ENCODE results near the gene GALNT6.

- TF ChIP-seq ZBTB8A (CRISPR knock-in tag; IDR thresholded peaks at IDR 0.05; ENCODE audit: borderline replicate concordance, low read depth), result no peak
- TF ChIP-seq, protein P1, sequence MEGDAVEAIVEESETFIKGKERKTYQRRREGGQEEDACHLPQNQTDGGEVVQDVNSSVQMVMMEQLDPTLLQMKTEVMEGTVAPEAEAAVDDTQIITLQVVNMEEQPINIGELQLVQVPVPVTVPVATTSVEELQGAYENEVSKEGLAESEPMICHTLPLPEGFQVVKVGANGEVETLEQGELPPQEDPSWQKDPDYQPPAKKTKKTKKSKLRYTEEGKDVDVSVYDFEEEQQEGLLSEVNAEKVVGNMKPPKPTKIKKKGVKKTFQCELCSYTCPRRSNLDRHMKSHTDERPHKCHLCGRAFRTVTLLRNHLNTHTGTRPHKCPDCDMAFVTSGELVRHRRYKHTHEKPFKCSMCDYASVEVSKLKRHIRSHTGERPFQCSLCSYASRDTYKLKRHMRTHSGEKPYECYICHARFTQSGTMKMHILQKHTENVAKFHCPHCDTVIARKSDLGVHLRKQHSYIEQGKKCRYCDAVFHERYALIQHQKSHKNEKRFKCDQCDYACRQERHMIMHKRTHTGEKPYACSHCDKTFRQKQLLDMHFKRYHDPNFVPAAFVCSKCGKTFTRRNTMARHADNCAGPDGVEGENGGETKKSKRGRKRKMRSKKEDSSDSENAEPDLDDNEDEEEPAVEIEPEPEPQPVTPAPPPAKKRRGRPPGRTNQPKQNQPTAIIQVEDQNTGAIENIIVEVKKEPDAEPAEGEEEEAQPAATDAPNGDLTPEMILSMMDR (CRISPR knock-in tag; IDR thresholded peaks at IDR 0.05), result no peak
- no peak for TF ChIP-seq NFIC (IDR thresholded peaks at IDR 0.05; ENCODE audit: low read length)
- no peak for TF ChIP-seq AKAP8 (CRISPR knock-in tag; IDR thresholded peaks at IDR 0.05)
- no peak for TF ChIP-seq ZKSCAN1 (IDR thresholded peaks at IDR 0.05; ENCODE audit: low read length)
- no peak for TF ChIP-seq PPARG (CRISPR knock-in tag; conservative IDR thresholded peaks at IDR 0.05)
- TF ChIP-seq JUN (CRISPR knock-in tag; IDR thresholded peaks at IDR 0.05), result no peak
- TF ChIP-seq CEBPB (IDR thresholded peaks at IDR 0.05; ENCODE audit: borderline replicate concordance, low read depth, low read length), result no peak
Observed at GRCh38 chr12:51428256-51428655, 37.0 kb upstream of the GALNT6 start.

Data from HepG2 (cell line).